Breast epithelium (tissue), 3 donors: Measurements from ENCODE around the gene ZNF148.

Experiments used
- CTCF ChIP-seq, 3 donors: fragments of 450-650 bp; IDR thresholded peaks; one replicate each; pipeline ENCODE4 v1.5.1; 2016 to 2017; ENCODE audit warnings: antibody characterized with exemption in 3 of 3, mild to moderate bottlenecking in 3 of 3, moderate library complexity in 3 of 3
- POLR2A ChIP-seq: fragments of 450-650 bp; IDR thresholded peaks from one replicate; pipeline ENCODE4 v1.6.1; 2016; ENCODE audit warnings: antibody characterized with exemption, mild to moderate bottlenecking, moderate library complexity
- POLR2AphosphoS5 ChIP-seq, 3 donors: sonication (generic); formaldehyde crosslinking; IDR thresholded peaks; one replicate each; pipeline ENCODE4 v1.6.1; 2017; ENCODE audit warnings: antibody characterized with exemption in 3 of 3

GRCh38 chr3:125219261-125219701 is 155.8 kb downstream of the ZNF148 start:
- TF ChIP-seq POLR2A = no peak
- TF ChIP-seq CTCF (IDR thresholded peaks at IDR 0.05) = no peak
- TF ChIP-seq POLR2AphosphoS5 (IDR thresholded peaks at IDR 0.05) = no peak
